IPS DF 4.7 (cell line): Measurements from ENCODE around the gene GRAMD4.

ENCODE experiments used
- DNase-seq: peaks from one replicate; pipeline ENCODE4 v3.0.0-alpha.2; 2013; ENCODE audit warnings: low spot score; ENCODE audit errors: extremely low read depth

GRAMD4 gene

GRCh38 chr22:46669201-46669600 lies 49.0 kb downstream of the GRAMD4 start:
- no peak for DNase-seq

- DNase-seq = no peak
These were observed 51.7 kb downstream of the GRAMD4 start for GRCh38 chr22:46671824-46672432.

- no peak for DNase-seq
These were observed 52.5 kb downstream of the GRAMD4 start for GRCh38 chr22:46672731-46673130.

GRCh38 chr22:46673205-46673604 lies 53.0 kb downstream of the GRAMD4 start:
- no peak for DNase-seq

- DNase-seq = no peak
These were observed 53.6 kb downstream of the GRAMD4 start for GRCh38 chr22:46673662-46674236.

- DNase-seq = no peak
These were observed 54.2 kb downstream of the GRAMD4 start for GRCh38 chr22:46674367-46674781.

GRCh38 chr22:46674906-46675305 lies 54.7 kb downstream of the GRAMD4 start:
- DNase-seq = no peak

GRCh38 chr22:46675479-46675878 lies 55.3 kb downstream of the GRAMD4 start:
- DNase-seq = no peak

GRCh38 chr22:46675938-46676337 lies 55.8 kb downstream of the GRAMD4 start:
- DNase-seq = no peak

GRCh38 chr22:46676479-46676878 lies 56.3 kb downstream of the GRAMD4 start:
- DNase-seq = no peak

- DNase-seq = no peak
These were observed 56.7 kb downstream of the GRAMD4 start for GRCh38 chr22:46676881-46677280.

- DNase-seq = no peak
These were observed 57.3 kb downstream of the GRAMD4 start for GRCh38 chr22:46677323-46678002.

GRCh38 chr22:46678003-46678657 lies 57.9 kb downstream of the GRAMD4 start:
- DNase-seq = no peak

- DNase-seq = no peak
These were observed 58.9 kb downstream of the GRAMD4 start for GRCh38 chr22:46678785-46679700.

- DNase-seq = no peak
These were observed 59.6 kb downstream of the GRAMD4 start for GRCh38 chr22:46679706-46680269.

GRCh38 chr22:46681010-46681409 lies 60.8 kb downstream of the GRAMD4 start:
- DNase-seq = peak; percentile 3

GRCh38 chr22:46682011-46682731 lies 62.0 kb downstream of the GRAMD4 start:
- no peak for DNase-seq

- no peak for DNase-seq
These were observed 64.5 kb downstream of the GRAMD4 start for GRCh38 chr22:46684706-46685105.

- no peak for DNase-seq
These were observed 66.2 kb downstream of the GRAMD4 start for GRCh38 chr22:46686221-46687047.
